Stimulated activated CD4-positive, alpha-beta T cell treated with anti-CD3 and anti-CD28 coated beads, Interleukin-12 subunit alpha, Interleukin-12 subunit beta, amount 100 ng/mL, for 24 hours (primary cell): ENCODE results near the gene SPTB.
A peak's percentile ranks its signal among the peaks of the same experiment; 100 is the strongest.

Experiments
- DNase-seq, 2 experiments: peaks; one replicate each; pipeline ENCODE4 v3.0.0-alpha.2; 2020; ENCODE audit warnings: low read depth in 2 of 2

Gene SPTB

DNA sequence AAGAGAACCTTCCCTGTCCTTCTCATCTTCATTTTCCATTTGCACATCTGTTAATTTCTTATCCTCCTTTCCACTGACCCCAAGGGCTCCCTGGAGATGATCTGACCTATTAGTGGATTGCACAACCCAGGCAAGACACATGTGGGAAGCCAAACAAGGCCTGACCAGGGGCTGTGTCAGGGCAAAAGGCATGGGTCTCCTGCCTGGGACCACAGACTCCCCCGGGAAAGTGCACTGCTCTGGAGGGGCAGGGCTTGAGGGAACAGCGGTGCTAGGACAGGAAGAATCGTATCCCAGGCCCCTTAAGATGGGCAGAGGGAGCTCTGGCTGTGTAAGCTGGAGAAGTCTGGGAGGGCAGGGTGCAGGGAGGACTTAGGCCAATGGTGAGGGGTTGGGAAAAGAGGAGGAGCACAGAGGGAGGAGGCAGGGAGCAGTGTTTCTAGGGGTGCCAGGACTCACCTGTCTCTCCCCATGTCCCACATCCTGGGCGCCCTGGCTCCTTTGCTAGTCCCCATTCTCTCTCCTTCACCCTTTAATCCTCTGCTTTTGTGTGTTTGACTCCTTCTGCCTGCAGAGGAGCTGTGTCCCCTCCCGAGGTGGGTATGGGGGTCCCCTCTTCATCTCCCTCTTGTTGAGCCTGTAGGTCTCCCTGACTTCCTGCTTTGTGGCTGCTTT, 150.2 kb downstream of the SPTB start:
- DNase-seq, result no peak

DNA sequence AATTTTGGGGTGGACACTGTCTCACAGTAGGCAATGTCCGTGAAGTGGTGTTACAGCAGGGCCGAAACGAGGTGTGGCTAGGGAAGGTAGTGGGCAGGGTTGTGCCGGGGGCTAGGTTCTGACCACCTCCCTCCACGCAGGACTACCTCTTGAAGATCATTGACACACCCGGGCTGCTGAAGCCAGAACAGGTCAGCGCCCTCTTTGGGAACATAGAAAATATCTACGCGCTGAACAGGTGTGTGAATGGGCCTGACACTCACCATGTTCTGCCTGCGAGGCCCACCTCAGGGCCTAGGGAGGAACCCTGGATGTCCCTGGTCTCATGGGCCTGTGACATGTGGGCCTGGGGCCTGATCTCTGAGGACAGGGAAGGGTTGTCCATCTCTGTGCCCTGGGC, 150.9 kb downstream of the SPTB start:
- no peak for DNase-seq

DNA sequence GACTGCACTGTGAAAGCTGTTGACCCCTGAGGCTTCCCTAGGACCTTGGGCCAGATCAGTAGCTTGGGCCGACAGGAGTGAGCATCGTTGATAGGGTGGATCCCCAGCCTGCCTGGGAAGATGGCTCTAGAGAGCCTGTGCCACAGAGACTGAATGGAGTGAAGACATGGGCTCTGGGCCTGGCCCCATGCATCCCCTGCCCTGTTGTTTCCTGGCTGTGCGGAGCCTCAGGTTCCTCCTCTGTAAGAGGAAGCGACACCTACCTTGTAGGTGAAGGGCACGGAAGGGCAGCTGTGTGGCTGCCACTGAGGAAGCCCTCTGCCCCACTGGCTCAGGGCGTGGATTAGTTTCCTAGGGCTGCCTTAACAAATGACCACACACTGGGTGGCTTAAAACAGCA, 151.6 kb downstream of the SPTB start:
- no peak for DNase-seq

DNA sequence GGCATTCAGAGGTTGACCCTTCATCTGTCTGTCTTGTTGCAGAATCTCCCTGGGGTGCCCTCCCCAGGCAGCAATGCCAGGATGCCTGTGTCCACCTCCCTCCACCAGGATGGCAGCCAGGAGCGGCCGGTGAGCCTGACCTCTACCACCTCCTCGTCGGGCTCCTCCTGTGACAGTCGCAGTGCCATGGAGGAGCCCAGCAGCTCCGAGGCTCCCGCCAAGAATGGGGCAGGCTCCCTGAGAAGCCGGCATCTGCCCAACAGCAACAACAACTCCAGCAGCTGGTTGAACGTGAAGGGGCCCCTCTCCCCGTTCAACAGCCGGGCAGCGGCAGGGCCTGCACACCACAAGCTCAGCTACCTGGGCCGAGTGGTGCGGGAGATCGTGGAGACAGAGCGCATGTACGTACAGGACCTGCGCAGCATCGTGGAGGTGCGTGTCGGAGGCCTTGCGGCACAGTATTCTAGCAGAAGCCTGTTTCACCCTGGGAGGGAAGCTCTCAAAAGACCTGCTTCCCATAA, 152.1 kb downstream of the SPTB start:
- DNase-seq, result no peak

DNA sequence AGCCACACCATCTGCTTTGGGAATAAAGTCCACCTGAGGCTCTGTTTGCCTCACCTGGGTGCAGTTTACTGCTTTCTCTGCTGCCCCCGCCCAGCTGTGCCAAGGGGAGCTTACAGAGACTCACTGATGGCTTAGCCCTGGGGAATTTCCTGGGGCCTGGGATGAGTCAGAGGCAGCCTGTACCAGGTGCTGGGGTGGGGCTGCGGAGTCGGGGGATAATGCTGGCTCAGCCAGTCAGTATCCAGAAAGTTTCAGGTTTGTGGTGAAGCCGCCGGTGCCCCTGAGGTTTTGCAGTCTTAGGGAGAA, 153.2 kb downstream of the SPTB start:
- DNase-seq, result peak in 1 of 2 experiments; percentile 16

DNA sequence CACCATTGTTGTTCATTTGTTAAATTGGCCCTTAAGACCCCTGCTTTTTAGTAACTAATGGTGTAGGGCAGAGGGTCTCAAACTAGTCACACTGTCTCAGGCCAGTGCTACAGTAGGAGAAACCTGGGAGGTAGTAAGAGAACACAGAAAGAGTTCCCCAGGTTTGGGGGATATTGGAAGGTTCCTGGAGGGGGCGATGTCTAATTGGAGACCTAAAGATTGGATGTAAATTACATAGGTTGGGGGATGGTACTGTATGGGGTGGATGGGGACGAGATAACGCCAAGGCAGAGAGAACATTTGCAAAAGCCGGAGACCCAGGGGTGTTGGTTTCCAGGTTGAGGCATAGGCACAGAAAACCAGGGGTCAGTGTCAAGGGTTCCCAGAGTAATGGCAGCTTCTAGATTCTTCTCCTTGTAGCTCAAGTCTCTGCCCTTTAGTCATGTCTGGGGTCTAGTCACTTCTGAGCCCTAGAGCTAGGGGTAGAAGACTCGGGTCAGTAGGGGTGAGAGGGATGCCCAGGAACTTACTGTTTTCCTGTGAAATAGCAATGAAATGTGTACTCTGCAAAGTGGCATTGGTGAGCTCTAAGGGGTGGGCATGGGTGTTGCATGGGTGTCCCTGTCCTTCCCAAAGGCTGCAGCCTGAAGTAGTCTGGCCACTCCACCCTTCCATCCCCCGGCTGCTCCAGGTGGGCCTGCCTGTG, 153.7 kb downstream of the SPTB start:
- no peak for DNase-seq

DNA sequence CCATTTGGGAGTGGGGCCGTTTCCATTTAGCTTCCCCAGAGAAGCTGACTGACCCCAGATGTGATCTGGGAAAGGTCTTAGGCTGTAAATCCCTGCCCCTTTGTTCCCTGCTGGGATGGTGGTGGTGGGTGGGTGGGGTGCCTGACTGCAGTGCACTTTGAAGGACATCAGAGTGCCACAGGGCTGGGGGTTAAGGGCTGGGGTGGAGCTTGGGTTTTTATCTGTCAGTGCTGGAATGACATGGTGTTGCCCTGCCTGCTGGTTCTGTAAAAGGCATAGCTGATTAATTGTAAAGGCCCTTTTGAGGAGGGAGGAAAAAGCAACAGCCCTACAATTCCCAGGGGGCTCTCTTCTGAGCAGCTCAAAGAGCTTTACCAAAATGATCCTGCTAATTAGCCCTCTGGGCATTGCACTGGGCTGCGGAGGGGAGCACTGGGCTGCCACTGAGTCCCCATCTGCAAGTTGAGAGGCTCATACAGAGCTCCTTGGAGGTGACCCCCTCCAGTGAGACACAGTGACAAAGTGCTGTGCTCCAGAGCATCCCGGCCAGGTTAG, 154.4 kb downstream of the SPTB start:
- DNase-seq, result no peak

DNA sequence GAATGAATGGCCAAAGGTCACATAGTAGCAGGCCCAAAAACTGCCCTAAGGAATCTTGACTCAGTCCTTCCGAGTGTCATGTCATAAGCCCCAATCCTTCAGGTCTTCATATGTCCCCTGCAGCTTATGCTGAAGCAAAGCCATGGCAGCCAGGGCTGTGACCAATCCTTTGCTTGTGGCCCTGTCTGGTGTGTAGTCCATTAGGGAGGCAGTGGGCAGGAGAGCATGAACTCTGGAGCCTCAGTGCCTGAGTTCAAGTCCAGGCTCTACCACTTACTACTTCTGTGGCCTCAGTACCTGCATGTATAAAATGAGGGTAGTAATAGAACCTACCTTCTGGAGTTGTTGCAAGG, 155.2 kb downstream of the SPTB start:
- no peak for DNase-seq

DNA sequence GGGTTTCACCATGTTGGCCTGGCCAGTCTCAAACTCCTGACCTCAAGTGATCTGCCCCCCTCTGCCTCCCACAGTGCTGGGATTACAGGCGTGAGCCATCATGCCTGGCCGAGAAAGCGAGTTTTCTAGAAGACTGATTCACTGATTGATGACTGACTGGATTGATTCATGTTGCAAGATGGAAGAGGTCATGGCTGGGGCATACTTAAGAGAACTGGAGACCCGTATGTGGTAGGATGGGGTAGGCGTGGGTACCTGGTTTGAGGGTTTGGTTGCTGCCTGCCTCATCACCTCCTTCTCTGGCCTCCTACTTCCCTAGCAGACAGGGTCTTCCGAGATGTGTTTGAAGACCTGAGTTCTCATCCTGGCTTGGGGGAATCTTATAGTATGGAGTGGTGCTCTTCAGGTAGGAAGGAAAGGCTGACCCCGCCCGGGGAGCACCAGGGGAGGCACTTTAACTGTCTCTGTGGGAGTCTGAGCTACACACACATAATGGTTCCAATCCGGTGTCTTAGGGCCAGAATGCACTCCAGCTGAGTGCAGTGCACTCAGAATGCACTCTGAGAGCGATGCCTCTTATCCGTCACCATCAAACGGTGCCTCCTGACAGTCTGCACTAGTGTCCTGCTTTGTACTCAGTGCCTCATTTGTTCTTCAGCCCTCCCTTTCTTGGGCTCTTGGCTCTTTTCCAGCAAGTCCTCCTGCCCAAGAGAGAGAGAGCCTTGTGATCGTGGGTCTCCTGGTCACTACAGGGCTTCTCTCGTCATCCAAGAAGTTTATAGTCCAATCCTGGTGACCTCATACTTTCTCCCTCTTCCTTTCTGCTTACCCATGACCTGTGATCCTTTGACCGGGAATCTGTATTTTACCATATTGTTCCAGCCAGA, 155.8 kb downstream of the SPTB start:
- DNase-seq, result no peak

DNA sequence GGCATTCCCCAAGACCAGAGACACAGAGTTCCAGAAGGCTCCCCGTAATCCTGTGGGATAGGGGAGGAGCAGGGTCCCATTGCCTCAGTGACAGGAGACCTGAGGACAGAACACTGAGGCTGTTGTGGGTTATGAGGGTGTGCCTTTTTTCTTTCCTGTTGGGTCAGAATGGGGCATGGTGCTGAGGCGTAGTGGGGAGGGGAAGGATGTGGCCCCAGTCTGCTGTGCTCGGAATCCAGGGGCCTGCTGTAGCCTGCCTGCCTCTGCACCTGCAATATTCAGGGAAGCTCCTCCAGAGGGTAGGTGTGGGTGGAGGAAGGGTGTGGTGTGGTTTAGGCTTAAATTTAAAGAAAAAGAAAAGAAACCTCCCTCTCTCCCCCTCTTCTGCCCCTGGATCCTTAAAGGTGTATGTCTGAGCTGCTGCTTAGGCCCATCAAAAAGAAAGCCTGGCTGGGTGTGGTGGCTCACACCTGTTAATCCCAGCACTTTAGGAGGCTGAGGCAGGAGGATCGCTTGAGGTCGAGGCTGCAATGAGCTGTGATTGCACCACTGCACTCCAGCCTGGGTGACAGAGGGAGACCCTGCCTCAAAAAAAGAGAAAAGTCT, 156.8 kb downstream of the SPTB start:
- no peak for DNase-seq

DNA sequence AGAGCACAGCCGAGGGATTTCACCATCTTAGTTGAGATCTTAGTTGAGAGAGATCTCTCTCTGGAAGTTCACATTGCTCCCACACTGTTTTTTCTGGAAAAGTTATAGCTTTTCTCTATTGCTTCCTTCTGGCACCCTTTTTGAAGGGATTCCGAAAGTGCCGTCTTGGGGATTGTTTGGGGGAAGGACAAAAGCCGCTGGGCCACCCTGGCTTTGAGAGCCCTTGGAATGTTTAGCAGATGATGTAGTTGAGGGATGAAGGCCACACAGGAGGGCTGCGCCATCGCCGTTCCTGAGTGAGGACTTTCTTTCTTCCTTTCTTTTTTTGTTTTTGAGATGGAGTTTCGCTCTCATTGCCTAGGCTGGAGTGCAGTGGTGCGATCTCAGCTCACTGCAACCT, 157.8 kb downstream of the SPTB start:
- no peak for DNase-seq

DNA sequence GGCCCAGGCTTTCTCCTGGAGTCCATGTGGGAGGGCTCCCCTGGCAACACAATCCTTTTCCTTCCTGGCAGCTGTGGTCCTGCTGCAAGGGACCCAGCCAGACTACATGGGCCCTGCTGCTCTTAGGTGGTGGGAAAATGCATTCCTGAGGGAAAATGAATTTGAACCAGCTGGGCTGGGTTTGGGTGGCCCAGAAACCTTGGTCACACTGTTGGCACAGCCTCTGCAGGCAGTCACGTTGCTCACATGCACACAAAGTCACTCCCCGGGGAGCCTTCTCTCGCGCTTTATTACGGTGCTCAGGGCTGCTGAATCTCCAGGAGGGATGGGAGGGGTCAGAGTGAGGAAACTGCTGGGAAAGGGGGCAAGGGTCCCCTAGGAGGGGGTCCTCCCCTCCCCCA, 158.3 kb downstream of the SPTB start:
- DNase-seq, result no peak

DNA sequence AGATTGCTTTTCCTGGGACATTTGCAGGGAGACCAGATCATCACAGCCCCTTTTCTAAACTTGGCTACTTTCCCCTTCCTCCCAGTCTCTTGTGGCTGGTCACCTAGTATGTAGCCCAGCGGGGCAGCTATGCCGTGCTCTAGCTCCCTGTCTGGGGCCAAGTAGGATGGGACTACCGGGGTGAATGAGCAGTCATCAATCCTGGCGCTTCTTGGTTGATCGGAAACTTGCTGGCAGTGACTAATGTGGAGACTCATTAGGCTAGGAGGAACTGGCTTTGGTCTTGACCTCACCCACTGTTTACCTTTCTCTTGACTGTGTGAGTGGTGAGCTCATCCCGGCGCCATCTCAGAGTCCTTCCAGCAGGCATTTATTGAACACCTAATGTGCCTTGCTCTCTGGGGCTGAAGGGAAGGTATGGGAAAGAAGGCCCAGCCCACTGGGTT, 159.6 kb downstream of the SPTB start:
- no peak for DNase-seq

DNA sequence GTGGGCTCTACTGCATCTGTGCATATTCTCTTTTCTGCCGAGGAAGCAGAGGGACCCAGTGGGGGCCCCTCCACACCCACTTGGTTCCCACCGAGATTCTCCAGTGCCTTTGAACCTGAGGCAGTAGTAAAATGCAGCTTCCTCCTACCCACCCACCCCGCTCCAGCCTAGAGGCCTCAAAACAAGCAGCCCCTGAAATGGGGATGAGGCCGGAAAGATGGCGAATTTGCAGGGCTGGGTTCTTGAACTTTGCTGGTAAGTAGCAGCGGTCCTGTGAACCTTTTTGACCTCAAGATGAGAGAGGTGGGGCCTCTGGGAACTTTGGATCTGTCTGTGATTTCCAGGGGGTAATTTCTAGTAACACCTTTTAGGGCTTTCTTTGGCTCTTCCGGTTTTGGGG, 160.1 kb downstream of the SPTB start:
- no peak for DNase-seq

DNA sequence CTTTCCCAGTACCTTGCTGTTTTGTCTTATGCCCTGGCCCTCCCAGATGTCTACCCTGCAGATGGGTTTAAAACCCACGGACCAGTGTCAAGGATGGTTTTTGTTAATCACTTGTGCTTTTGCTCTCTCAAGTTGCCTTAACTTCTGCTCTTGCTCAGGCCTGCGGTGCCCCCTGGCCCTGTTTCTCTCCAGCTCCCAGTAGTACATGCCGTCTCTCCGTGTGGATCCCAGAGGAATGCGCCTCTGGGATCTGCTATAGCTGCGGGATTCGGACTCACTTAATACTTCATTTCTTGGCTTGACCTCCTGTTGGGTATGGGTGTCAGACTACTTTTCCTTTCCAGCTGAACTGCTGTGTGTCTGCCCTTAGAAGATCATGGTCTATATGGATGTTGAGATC, 160.9 kb downstream of the SPTB start:
- no peak for DNase-seq

DNA sequence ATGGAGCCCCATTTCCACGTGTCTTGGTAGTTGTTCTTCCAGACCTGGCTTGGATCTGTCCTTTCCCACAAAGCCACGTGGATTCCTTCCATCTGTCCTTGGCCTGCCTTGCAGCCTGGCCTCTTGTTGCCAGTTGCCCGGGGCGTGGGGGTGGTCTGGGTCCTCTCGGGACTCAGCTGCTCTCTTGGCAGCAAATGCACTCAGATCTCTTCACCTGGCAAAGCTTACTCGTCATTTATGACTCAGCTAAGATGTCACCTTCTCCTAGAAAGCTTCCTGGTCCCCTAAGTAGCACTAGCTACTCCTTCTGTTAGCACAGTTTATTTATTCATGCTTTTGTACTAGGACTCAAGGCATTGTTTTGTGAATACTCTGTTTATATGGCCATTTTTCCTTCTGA, 161.8 kb downstream of the SPTB start:
- DNase-seq, result no peak

DNA sequence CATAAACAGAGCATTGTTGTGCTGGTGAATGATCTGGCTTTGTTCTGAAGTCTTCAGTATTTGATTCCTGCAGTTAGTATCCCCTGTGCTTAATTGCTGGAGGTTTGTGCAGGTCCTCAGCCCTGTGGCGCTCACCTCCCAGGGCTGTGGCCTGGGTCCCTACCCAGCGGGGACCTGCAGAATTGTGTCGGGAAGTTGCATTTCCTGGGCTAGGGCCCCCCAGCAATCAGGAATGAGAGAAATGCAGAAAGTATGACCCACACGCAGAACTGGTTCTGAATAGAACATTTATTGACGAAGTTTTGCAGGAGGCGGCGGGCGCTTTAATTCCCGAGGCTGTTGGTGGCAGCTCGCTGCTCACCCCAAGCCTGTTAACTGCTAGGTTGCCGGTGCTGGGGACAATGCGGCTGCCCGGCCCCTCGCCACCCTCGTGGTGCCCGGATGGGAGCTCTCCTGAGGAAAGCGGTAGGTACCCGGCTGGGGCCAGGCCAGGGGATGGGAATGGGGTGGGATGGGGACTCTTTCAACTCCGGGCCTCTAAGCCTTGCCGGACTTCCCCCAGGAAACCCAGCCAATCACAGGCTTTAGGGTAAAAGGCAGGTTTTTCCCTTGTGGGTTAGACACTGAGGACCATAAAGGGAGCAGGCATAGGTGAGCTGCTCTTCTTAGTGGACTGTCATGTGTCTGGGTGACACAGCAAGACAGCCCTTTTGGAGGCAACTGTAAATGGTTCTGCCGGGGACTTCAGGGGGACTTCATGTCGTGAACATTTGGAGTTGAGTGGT, 163.9 kb downstream of the SPTB start:
- DNase-seq, result no peak

DNA sequence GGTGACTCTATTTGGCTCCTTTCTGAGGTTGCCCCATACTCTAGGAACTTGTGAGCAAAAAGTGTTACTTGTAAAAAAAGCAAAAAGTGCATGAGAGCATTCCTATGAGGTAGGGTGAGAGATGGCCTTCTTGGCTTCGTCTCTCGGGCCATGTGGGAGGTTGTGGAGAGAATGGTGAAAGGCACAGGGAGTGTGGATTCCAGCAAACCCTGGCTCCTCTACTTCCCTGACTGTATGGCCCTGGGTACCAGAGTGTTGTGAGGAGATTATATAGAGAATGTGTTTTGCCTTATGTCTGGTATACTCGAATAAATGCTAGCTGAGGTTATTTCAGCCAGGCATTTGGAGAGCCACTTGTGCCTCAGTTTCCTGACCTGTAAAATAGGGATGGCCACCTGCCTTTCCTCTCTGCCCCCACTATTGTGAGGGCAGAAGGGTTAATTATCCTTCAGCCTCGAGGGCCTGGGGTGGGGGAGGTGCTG, 164.5 kb downstream of the SPTB start:
- no peak for DNase-seq

DNA sequence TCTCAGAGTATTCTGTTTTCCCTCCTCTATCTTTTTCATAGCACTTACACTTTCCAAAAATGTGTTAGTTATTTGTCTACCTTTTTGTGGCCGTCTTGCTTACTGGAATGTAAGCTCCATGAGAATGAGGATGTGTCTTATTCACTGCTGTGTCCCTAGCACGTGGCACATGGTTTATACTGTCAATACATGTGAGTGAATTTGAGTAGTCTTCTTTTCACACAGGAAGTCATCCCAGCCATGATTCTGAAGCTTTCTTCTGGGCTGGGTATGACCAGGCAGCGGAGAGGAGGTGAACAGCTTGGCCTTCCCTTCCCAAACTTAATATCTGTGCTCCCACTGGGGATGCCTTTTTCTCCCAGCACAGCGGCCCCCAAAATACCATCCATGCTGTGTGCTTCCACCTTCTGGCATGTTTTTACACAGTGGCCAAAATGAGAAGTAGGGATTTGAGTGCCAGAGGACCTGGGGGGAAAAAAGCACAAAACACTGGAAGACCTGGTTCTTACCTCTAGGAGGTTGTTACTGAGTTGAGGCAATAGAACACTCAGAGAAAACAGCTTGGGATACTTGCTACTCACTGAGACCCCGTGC, 165.2 kb downstream of the SPTB start:
- DNase-seq, result no peak

DNA sequence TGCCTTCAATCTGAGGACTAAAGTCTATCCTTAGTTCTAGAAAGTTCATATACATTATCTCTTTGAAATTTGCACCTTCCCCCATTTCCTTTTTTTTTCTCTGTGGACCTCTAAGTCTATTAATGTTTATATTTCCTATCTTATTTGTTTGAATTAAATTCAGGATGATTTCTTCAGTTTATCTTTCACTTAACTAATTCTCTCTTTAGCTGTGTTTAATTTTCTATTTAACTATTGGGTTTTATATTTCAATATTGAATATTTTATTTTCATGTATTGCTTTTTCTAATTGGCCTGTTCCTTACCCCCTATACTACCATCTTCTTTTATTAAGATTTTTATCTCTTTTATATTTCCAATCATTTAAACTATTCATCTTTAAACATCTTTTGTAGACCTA, 166.0 kb downstream of the SPTB start:
- DNase-seq, result no peak

DNA sequence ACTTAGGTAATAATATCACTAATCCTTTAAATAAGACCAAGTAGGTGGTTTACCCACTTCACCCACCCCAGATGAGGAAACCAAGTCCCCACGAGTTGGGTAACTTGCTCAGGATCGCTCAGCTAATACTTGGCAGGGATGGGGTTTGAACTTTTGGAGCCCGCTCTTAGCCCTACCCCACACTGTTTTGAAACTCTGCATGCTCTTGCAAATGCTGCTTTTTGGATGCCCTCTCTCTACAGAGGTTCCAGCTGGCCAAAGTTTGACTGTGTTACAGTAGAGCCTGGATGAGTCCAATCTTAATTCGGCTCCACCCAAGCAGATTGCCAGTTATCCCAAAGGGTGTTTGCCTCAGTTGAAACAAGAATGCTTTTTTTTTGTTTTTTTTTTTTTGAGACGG, 168.7 kb downstream of the SPTB start:
- no peak for DNase-seq
